WI38 (cell line): ENCODE data around the gene KIF26B.

ENCODE experiments used
- H3K4me3 ChIP-seq: 2 replicates; pipeline ENCODE4 v1.5.1; 2011; ENCODE audit warnings: low read depth, mild to moderate bottlenecking, control low read depth, low read length
- CTCF ChIP-seq: IDR thresholded peaks from 2 replicates; pipeline ENCODE4 v1.5.1; 2012; ENCODE audit warnings: low read depth, mild to moderate bottlenecking, control low read depth, low read length

The KIF26B gene

GRCh38 chr1:245172026-245172425 lies 17.2 kb downstream of the KIF26B start:
- H3K4me3 ChIP-seq = no peak overlapping the region
- TF ChIP-seq CTCF = no peak

DNA sequence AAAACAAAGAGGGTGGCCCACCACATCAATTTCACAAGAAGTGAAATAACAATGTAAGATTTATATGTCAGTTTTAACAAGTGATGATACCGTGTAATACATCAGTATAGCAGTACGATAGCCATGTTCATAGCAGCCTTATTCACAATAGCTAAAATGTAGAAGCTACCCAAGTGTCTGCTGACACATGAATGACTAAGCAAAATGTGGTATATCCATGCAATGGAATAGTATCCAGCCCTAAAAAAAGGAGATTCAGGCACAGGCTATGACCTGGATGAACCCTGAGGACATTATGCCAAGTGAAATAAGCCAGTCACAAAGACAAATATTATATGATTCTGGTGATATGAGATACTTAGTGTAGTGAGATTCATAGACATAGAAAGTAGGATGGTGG lies 18.0 kb downstream of the KIF26B start:
- no peak overlapping the region for H3K4me3 ChIP-seq
- no peak for TF ChIP-seq CTCF

DNA sequence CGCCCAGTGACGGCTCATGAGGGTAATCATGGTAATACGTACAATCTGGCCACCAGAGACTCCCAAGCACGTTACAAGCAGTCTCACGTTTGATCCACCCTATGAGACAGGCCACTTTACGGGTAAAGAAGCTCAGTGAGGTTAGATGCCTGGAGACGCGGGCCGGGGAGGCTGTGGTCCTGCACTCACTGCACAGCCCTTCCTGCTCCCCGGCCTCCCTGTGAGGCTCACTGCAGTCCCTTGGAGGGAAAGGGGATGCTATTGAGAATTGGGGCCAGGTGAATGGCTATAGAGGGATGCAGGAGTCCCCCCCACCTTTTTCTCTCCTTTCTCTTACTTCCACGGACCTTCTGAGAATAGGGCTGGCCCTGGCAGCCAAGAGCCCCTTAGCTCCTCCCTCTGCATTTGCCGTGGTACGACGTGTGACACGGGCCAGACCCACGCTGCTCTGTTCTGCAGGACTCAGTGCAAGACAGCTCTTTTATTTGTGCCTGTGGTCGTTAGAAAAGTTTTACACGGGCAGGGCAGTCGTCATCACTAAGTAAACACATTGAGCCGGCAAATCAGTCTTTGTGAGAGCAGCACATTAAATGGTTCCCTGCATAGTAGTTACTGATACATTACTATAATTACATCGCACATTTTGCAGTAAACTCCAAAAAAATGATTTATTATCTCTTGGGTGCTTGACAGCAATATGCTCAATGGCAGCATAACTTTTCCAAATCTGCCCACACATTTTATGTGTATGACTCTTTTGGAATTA lies 18.8 kb downstream of the KIF26B start:
- no peak overlapping the region for H3K4me3 ChIP-seq
- no peak for TF ChIP-seq CTCF

DNA sequence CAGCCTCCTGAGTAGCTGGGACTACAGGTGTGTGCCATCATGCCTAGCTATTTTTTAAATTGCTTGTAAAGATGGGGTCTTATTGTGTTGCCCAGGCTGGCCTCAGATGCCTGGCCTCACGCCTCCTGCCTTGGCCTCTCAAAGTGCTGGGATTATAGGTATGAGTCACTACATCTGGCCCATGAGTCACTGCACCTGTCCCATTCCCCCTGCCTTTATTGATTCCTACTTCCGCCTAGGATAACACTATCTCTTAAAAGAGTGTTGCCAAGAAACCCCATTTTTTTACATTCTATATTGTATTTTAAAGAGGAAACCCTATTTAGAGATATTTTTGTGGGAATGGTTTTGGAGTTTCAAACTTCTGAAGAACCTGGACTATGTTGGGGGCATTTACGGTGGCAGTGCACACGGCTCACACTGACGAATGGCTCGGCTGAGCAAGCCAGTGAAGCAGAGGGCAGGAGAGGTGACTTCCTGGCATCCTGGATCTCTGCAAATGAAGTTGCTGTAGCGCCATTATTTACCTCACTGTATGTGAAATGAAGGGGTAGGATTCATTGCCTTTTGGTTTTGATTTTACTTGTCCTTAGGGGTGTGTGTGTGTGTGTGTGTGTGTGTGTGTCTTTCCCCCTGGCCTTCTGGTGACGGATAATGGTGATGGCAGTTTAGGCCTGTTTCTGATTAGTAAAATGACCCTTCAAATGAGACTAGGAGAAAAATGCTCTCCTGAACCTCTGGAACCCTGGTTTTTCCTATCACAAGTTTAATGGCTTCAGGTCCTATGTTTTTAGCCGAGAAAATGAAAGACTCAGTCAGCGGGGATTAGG lies 22.5 kb downstream of the KIF26B start:
- TF ChIP-seq CTCF = no peak
- H3K4me3 ChIP-seq = no peak overlapping the region

DNA sequence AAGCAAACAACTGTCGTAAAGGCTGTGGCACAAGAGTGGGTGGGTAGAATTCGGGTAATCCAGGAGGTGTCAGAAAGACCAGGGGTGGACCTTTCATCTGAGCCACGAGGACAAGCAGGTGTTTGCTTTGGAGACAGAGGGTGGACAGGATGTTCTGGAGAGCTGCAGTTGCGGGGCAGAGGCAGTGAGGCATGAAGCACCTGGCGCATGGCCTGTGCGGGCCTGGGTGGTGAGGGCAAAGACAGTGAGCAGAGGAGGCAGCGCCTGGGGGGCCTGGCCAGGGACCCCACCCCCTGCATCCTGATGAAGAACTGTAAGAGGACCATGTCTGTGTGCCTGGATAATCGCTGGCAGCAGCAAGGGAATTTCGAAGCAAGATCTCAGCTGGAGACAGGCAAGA lies 24.9 kb downstream of the KIF26B start:
- no peak for TF ChIP-seq CTCF
- H3K4me3 ChIP-seq = no peak overlapping the region

GRCh38 chr1:245180496-245181157 lies 25.8 kb downstream of the KIF26B start:
- H3K4me3 ChIP-seq = no peak overlapping the region
- TF ChIP-seq CTCF = no peak

DNA sequence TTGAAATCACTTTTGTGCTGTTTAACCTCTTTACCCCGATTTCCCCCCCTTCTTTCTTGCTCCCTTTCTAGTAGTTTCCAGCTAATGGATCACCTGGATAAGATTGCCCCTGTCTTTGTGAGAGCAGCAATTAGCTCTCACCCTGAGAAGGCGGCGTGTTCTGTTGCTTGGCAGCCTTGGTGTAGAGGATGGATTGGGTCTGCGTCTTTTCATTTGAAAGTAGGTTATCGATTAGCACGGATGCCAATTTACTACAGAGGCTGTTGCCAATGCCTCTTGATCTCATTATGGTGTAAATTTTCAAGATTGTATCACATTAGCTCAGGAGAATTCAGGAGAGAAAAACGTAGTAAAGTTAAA lies 26.4 kb downstream of the KIF26B start:
- no peak for TF ChIP-seq CTCF
- H3K4me3 ChIP-seq = no peak overlapping the region
